AG09309 (cell line): ENCODE measurements around the gene CSGALNACT2.

Experiments
- DNase-seq: peaks from one replicate; pipeline ENCODE4 v3.0.0-alpha.2; 2010; ENCODE audit warnings: low read depth
- H3K4me3 ChIP-seq: 2 replicates; pipeline ENCODE4 v1.5.1; 2011; ENCODE audit warnings: mild to moderate bottlenecking, low read depth, low read length, moderate library complexity; ENCODE audit not compliant: control insufficient read depth
- TF ChIP-seq, protein P1 (sequence below): IDR thresholded peaks from 2 replicates; pipeline ENCODE4 v1.5.1; 2011; ENCODE audit warnings: mild to moderate bottlenecking, low read depth, low read length, inconsistent platforms; ENCODE audit not compliant: insufficient read depth, control insufficient read depth; ENCODE audit errors: missing control alignments

Gene CSGALNACT2

DNA sequence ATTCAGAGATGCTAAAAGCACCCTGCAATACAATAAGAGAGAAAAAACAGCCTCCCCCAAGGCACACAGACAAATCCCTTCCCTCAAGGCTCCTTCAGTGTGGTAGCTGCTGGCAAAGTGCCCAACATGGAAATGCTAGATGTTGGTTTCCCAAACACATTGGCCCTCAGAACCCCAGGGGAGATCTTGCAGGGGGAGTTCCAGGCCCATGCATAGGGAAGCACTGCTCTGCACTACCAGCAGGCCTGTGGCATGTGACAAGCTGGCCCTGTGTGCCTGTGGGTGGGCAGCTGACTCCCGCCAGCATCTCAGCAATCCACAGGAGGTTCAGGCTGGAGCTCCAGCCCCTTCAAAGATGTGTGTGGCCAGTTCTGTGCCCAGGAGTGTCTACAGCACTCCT, 16.8 kb upstream of the CSGALNACT2 start:
- DNase-seq = no peak
- no peak overlapping the region for H3K4me3 ChIP-seq
- TF ChIP-seq, protein P1, sequence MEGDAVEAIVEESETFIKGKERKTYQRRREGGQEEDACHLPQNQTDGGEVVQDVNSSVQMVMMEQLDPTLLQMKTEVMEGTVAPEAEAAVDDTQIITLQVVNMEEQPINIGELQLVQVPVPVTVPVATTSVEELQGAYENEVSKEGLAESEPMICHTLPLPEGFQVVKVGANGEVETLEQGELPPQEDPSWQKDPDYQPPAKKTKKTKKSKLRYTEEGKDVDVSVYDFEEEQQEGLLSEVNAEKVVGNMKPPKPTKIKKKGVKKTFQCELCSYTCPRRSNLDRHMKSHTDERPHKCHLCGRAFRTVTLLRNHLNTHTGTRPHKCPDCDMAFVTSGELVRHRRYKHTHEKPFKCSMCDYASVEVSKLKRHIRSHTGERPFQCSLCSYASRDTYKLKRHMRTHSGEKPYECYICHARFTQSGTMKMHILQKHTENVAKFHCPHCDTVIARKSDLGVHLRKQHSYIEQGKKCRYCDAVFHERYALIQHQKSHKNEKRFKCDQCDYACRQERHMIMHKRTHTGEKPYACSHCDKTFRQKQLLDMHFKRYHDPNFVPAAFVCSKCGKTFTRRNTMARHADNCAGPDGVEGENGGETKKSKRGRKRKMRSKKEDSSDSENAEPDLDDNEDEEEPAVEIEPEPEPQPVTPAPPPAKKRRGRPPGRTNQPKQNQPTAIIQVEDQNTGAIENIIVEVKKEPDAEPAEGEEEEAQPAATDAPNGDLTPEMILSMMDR = no peak

DNA sequence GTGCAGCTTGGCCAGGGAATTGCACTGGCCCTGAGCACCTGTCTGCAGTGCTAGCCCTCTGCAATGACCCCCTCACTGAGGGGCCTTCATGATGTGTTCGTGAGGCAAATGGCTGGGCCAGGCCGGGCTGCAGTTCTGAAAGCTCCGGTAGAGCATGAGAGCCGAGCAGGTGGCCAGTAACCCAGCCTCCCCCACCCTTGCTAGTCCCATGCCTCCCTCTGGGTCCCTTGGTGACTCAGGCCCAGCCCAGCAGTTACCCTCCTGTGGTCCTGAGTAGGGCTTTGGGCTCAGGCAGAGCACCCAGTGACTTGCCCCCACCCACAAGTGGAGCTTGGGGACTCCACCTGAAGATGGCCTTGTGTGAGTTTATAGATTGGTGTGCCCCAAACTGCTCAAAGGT, 16.1 kb upstream of the CSGALNACT2 start:
- no peak for DNase-seq
- TF ChIP-seq, protein P1 = no peak

DNA sequence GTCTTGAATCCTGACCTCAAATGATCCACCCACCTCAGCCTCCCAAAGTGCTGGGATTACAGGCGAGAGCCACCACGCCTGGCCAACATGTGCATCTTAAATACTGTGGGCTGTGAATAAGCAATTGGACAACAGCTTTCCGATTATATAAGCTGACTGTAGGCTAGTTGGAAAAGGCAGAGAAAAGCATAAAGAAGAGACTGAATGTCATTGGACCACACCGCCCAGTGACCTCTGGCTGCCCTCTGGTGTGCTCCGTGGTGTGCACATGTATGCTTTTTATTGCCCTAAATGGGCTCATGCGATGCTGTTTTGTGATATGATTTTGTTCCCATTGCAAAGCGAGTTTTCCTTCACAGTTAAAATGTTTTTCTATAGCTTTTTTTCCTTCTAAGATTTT, 15.4 kb upstream of the CSGALNACT2 start:
- H3K4me3 ChIP-seq = no peak overlapping the region
- TF ChIP-seq, protein P1 = no peak
- DNase-seq = no peak

More for the DNA sequence above, 16.1 kb upstream of the CSGALNACT2 start:
- H3K4me3 ChIP-seq = no peak overlapping the region

DNA sequence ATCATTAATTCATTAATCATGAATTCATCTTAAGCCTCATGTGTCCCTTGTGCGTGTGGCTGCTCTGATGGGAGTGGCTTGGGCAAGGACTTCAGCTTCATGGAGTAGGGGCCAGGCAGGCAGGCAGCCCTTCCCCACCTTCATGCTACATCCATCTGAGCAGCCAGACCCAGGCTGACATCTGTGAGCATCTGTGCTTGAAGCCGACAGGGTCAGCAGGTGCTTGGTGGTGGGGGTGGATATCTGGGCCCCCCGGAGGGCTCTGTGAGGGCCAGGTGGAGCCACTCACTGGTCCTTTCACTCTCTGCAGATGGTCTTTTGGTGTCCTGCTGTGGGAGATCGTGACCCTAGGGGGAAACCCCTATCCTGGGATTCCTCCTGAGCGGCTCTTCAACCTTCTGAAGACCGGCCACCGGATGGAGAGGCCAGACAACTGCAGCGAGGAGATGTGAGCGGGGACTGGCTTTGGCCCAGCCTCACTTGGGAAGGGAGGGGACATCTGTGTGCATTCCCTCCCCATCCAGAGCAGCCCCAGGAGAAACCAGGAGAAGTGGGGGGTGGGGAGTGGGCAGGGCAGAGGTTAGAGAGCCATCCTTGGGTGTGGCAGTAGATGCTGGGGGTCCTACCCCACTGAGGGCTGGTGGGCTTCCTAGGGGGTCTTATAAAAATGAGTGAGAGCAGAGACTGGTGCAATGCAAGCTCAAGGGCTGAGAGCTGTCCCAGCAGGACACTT, 14.7 kb upstream of the CSGALNACT2 start:
- DNase-seq = no peak
- TF ChIP-seq, protein P1 = no peak
- H3K4me3 ChIP-seq = no peak overlapping the region

DNA sequence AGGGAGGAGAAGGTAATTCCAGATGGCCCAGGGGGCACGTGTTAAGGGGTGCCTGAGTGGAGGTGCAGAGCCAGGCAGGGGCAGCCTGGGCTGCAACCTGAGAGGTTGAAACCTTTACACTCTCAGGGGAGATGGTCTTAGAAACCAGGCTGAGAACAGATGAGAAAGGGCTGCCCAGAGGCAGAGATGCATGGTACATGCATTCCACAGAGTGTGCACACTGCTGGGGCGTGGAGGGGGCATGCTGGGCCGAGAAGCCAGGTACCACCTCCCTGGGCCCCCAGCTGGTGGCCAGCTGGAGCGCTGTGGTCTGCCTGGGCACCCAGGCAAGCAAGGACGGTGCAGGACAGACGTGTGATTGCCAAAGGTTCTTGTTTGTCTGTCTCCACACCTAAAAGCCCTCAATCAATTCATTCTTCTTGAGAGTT, 14.1 kb upstream of the CSGALNACT2 start:
- DNase-seq = no peak
- H3K4me3 ChIP-seq = no peak overlapping the region
- TF ChIP-seq, protein P1 = no peak

DNA sequence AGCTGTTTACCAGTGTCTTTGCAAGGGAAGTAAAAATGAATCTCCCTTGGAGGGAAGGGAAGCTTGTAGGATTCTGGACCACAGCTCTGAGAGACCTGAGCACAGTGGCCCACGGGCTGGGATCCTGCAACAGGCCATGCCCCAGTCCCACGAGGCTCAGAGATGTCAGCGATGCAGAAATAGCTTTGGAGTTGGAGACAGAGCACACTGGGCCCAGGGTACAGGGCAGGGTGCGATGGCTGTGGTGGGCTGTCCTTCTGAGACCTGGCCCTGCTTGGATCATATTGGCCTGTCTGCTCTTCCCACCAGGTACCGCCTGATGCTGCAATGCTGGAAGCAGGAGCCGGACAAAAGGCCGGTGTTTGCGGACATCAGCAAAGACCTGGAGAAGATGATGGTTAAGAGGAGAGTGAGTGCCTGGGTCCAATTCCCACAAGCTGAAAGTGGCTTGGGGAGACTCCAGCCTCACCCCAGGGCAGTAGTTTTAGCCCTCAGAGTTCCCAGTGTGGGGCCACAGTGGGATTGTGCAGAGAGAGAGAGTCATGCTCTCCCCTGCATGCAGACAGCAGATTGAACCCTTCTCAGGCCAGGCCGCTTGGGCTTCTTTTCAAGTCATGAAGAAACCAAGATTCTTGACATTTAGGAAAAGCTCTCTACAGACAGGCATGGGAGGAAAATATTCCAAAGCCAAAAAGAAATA, 13.5 kb upstream of the CSGALNACT2 start:
- DNase-seq = no peak
- no peak overlapping the region for H3K4me3 ChIP-seq
- TF ChIP-seq, protein P1 = no peak
